Left lung (tissue), 10 donors: ENCODE measurements around the gene DNAJB6. TPM values are rescaled to one million over a fixed set of nuclear protein-coding genes. Genes with fewer than 3 reads are reported as not detected.

ENCODE experiments used
- ATAC-seq: fragments of 200-7000 bp; cut with Tn5 transposase; one replicate; pipeline ENCODE4 v1.9.1; 2020; ENCODE audit warnings: moderate library complexity
- DNase-seq, 4 donors: peaks; one replicate each; pipeline ENCODE4 v3.0.0-alpha.2; 2013 to 2020
- H3K27ac ChIP-seq, 2 donors: fragments of 200-600 bp; sonication (generic) in 1 of 2; one replicate each; pipeline versions ENCODE4 v1.5.0 to v1.8.0; 2020 to 2021
- H3K27me3 ChIP-seq, 2 donors: fragments of 200-600 bp; sonication (generic) in 1 of 2; one replicate each; pipeline versions ENCODE4 v1.5.0 to v1.8.0; 2020 to 2021
- H3K36me3 ChIP-seq, 2 donors: fragments of 200-600 bp; sonication (generic) in 1 of 2; one replicate each; pipeline versions ENCODE4 v1.5.0 to v1.8.0; 2020 to 2021
- H3K4me1 ChIP-seq, 2 donors: fragments of 200-600 bp; one replicate each; pipeline ENCODE4 v1.8.0; 2021
- H3K4me3 ChIP-seq, 2 donors: fragments of 200-600 bp; sonication (generic) in 1 of 2; one replicate each; pipeline versions ENCODE4 v1.5.0 to v1.8.0; 2020 to 2021; ENCODE audit warnings: mild to moderate bottlenecking in 1 of 2
- H3K9me3 ChIP-seq, 2 donors: fragments of 200-600 bp; sonication (generic) in 1 of 2; one replicate each; pipeline versions ENCODE4 v1.5.0 to v1.8.0; 2020 to 2021
- CTCF ChIP-seq, 2 donors: fragments of 200-600 bp; sonication (generic) in 1 of 2; IDR thresholded peaks; one replicate each; pipeline versions ENCODE4 v1.5.0 to v1.8.0; 2021; ENCODE audit warnings: antibody characterized with exemption in 2 of 2
- intact Hi-C, 2 donors: fragments of 100-400 bp; cut with DNase I; formaldehyde crosslinking; loops; one replicate each; pipeline versions ENCODE4 v1.11.2 to v1.14.2; 2022
- polyA plus RNA-seq, 6 donors: library from polyadenylated mRNA; unstranded; fragments of 120-200 nt; gene quantifications; one replicate each; pipeline ENCODE4 v1.2.1, GENCODE V29; 2013; ENCODE audit not compliant: insufficient read length in 6 of 6
- total RNA-seq, 2 donors: library from RNA; stranded (reverse); fragmentation: NEBNext Ultra II Directional; extraction: Animal tissue kit (Norgen Biotek cat#: 25700); gene quantifications; one replicate each; pipeline ENCODE4 v1.2.1, GENCODE V29; 2021
- donor health status: DM: no; HTN: yes; CAD: no.
- donor health status: DM: no; HTN: no; CAD: no.

The DNAJB6 gene
- total and polyA plus RNA-seq, 8 donors: 76.6 to 150 (median 131) TPM

- intact Hi-C loops: no loop called here
- H3K27ac ChIP-seq: no peak overlapping the region
- no peaks in the 10 kb centered on the region for H3K36me3 ChIP-seq
- H3K27me3 ChIP-seq: peaks cover 0 to 7% of the 10 kb centered on the region in 2 donors
- no peaks in the 10 kb centered on the region for H3K9me3 ChIP-seq
- TF ChIP-seq CTCF (IDR thresholded peaks at IDR 0.05): no peak
- DNase-seq (peak in 2 of 4 donors; percentile 22 to 52), ATAC-seq (no peak)
- H3K4me1 ChIP-seq: peaks cover 8% of the 10 kb centered on the region in 2 donors
- no peak overlapping the region for H3K4me3 ChIP-seq
These were observed 92.3 kb downstream of the DNAJB6 start for GRCh38 chr7:157429001-157429679.

GRCh38 chr7:157429680-157430224 lies 92.9 kb downstream of the DNAJB6 start:
- TF ChIP-seq CTCF (IDR thresholded peaks at IDR 0.05): no peak
- Histone ChIP-seq H3K36me3 (no peaks in the 10 kb centered on the region), H3K9me3 (no peaks in the 10 kb centered on the region), H3K27me3 (peaks cover 0 to 7% of the 10 kb centered on the region in 2 donors), H3K4me3 (no peak overlapping the region), H3K4me1 (peaks cover 8% of the 10 kb centered on the region in 2 donors), H3K27ac (no peak overlapping the region)
- DNase-seq: no peak
- intact Hi-C loops: no loop called here
- ATAC-seq: no peak

- Histone ChIP-seq H3K4me3 (no peak overlapping the region), H3K27ac (no peak overlapping the region), H3K9me3 (no peaks in the 10 kb centered on the region), H3K27me3 (peaks cover 0 to 7% of the 10 kb centered on the region in 2 donors), H3K4me1 (peaks cover 8% of the 10 kb centered on the region in 2 donors), H3K36me3 (no peaks in the 10 kb centered on the region)
- no peak for TF ChIP-seq CTCF (IDR thresholded peaks at IDR 0.05)
- no peak for ATAC-seq
- intact Hi-C loops: no loop called here
- DNase-seq: no peak
These were observed 93.9 kb downstream of the DNAJB6 start for GRCh38 chr7:157430721-157431120.

GRCh38 chr7:157431173-157431950 lies 94.6 kb downstream of the DNAJB6 start:
- Histone ChIP-seq H3K9me3 (no peaks in the 10 kb centered on the region), H3K36me3 (no peaks in the 10 kb centered on the region), H3K27ac (no peak overlapping the region), H3K4me1 (peaks cover 8% of the 10 kb centered on the region in 2 donors), H3K4me3 (no peak overlapping the region), H3K27me3 (peaks cover 0 to 7% of the 10 kb centered on the region in 2 donors)
- peak in 1 of 4 donors; percentile 78 for DNase-seq
- intact Hi-C loops: no loop called here
- ATAC-seq: no peak
- no peak for TF ChIP-seq CTCF (IDR thresholded peaks at IDR 0.05)

- Histone ChIP-seq H3K9me3 (no peaks in the 10 kb centered on the region), H3K27ac (no peak overlapping the region), H3K36me3 (no peaks in the 10 kb centered on the region), H3K4me3 (no peak overlapping the region), H3K4me1 (peaks cover 8% of the 10 kb centered on the region in 2 donors), H3K27me3 (peaks cover 0 to 7% of the 10 kb centered on the region in 2 donors)
- TF ChIP-seq CTCF (IDR thresholded peaks at IDR 0.05): no peak
- intact Hi-C loops: no loop called here
- peak in 1 of 4 donors; percentile 63 for DNase-seq
- ATAC-seq: no peak
These were observed 95.2 kb downstream of the DNAJB6 start for GRCh38 chr7:157431951-157432540.
